Astrocyte of the spinal cord (primary cell): ENCODE results near the gene IGFN1.
A peak's percentile ranks its signal among the peaks of the same experiment; 100 is the strongest.

Source experiments
- DNase-seq: peaks from one replicate; pipeline ENCODE4 v3.0.0; 2011; ENCODE audit warnings: low read depth, low spot score
- H3K4me3 ChIP-seq: 2 replicates; pipeline ENCODE4 v1.5.1; 2011; ENCODE audit warnings: low read depth, mild to moderate bottlenecking, low read length, moderate library complexity
- CTCF ChIP-seq: IDR thresholded peaks from 2 replicates; pipeline ENCODE4 v1.5.1; 2012; ENCODE audit warnings: low read depth, mild to moderate bottlenecking, low read length, inconsistent platforms
- in situ Hi-C: cut with HindIII; loops from 2 replicates; pipeline ENCODE4 v1.10.0; 2017; ENCODE audit warnings: low sequenced_read_pairs

The IGFN1 gene

GRCh38 chr1:201251851-201252430, 61.3 kb downstream of the IGFN1 start:
- no peak for DNase-seq
- H3K4me3 ChIP-seq, result no peak overlapping the region
- TF ChIP-seq CTCF, result no peak
- in situ Hi-C loops, result no loop called here

GRCh38 chr1:201252944-201253371, 62.3 kb downstream of the IGFN1 start:
- DNase-seq, result no peak
- no peak overlapping the region for H3K4me3 ChIP-seq
- in situ Hi-C loops, result no loop called here
- TF ChIP-seq CTCF, result no peak

GRCh38 chr1:201253411-201253810, 62.8 kb downstream of the IGFN1 start:
- TF ChIP-seq CTCF, result no peak
- no peak for DNase-seq
- no peak overlapping the region for H3K4me3 ChIP-seq
- in situ Hi-C loops, result no loop called here

GRCh38 chr1:201253906-201254624, 63.4 kb downstream of the IGFN1 start:
- no peak overlapping the region for H3K4me3 ChIP-seq
- no peak for TF ChIP-seq CTCF
- no peak for DNase-seq
- in situ Hi-C loops, result no loop called here

- in situ Hi-C loops, result no loop called here
- DNase-seq, result no peak
Observed at GRCh38 chr1:201254625-201255478, 64.2 kb downstream of the IGFN1 start.

More at GRCh38 chr1:201254625-201255478, 64.2 kb downstream of the IGFN1 start:
- peak; percentile 96 for TF ChIP-seq CTCF
- no peak overlapping the region for H3K4me3 ChIP-seq
